GM12878 (cell line): Measurements from ENCODE around the gene ZNF512. TPM values are rescaled to one million over a fixed set of nuclear protein-coding genes. Genes with fewer than 3 reads are reported as not detected.

Experiments used
- BHLHE40 ChIP-seq, 2 experiments: fragments of 450-650 bp in 1 of 2; IDR thresholded peaks; 2 replicates each; pipeline ENCODE4 v1.6.1; 2011 to 2017; ENCODE audit warnings: low read depth in 2 of 2, borderline replicate concordance in 1 of 2, improper control_type of control experiment in 1 of 2, low read length in 1 of 2, mild to moderate bottlenecking in 1 of 2
- DPF2 ChIP-seq: fragments of 450-650 bp; IDR thresholded peaks from 2 replicates; pipeline ENCODE4 v1.6.1; 2017; ENCODE audit warnings: mild to moderate bottlenecking
- HDAC2 ChIP-seq: fragments of 200-600 bp; sonication (generic); IDR thresholded peaks from 2 replicates; pipeline ENCODE4 v1.6.1; 2017
- NR2C2 ChIP-seq: IDR thresholded peaks from 2 replicates; pipeline ENCODE4 v1.6.1; 2011; ENCODE audit warnings: borderline replicate concordance, low read depth; ENCODE audit not compliant: control insufficient read depth, insufficient read length
- PAX5 ChIP-seq: IDR thresholded peaks from 2 replicates; pipeline ENCODE4 v1.6.1; 2011; ENCODE audit warnings: low read depth, low read length, borderline replicate concordance
- RAD21 ChIP-seq: IDR thresholded peaks from 2 replicates; pipeline ENCODE4 v1.6.1; 2011; ENCODE audit warnings: mild to moderate bottlenecking, low read depth, low read length, moderate library complexity; ENCODE audit not compliant: insufficient read depth
- RBBP5 ChIP-seq: fragments of 200-600 bp; sonication (generic); conservative IDR thresholded peaks from 2 replicates; pipeline ENCODE4 v1.6.1; 2016
- SMAD1 ChIP-seq: fragments of 450-650 bp; IDR thresholded peaks from 2 replicates; pipeline ENCODE4 v1.6.1; 2018; ENCODE audit warnings: mild to moderate bottlenecking, low read depth; ENCODE audit not compliant: partially characterized antibody
- SMAD5 ChIP-seq: IDR thresholded peaks from 2 replicates; pipeline ENCODE4 v1.6.1; 2016; ENCODE audit warnings: antibody characterized with exemption, low read depth
- ZBED1 ChIP-seq: IDR thresholded peaks from 2 replicates; pipeline ENCODE4 v1.6.1; 2016; ENCODE audit warnings: borderline replicate concordance
- ZBTB40 ChIP-seq: fragments of 450-650 bp; IDR thresholded peaks from 2 replicates; pipeline ENCODE4 v1.6.1; 2016; ENCODE audit warnings: mild to moderate bottlenecking, moderate library complexity, borderline replicate concordance
- ZNF687 ChIP-seq: fragments of 450-650 bp; IDR thresholded peaks from 2 replicates; pipeline ENCODE4 v1.6.1; 2017; ENCODE audit warnings: mild to moderate bottlenecking, moderate library complexity
- polyA plus RNA-seq, 11 experiments: library from polyadenylated mRNA; depleted of rRNA in 4 of 11; unstranded in 6 of 11; stranded (reverse) in 5 of 11; fragments of >200 nt; fragmentation: Nextera tagmentation in 4 of 11; fragmentation: Illumina TruSeq in 1 of 11; extraction: Ambion mirVana in 4 of 11; extraction: Trizol in 1 of 11; gene quantifications; 1 replicate in 1 of 11; 2 replicates in 10 of 11; pipeline versions ENCODE4 v1.2.1 to v1.2.3, GENCODE V29; 2011 to 2016; ENCODE audit warnings: inconsistent platforms in 2 of 11, missing spikeins in 2 of 11, low read depth in 1 of 11
- total RNA-seq, 4 experiments: library from RNA; depleted of rRNA in 3 of 4; stranded (reverse); fragments of >200 nt in 3 of 4; fragmentation: Illumina TruSeq in 1 of 4; extraction: Trizol in 1 of 4; gene quantifications; 2 replicates each; pipeline versions ENCODE4 v1.2.1 to v1.2.3, GENCODE V29; 2013 to 2021
- TF ChIP-seq, protein P1 (sequence below): IDR thresholded peaks from 2 replicates; pipeline ENCODE4 v1.6.1; 2012; ENCODE audit warnings: low read depth, low read length, improper control_type of control experiment
- TF ChIP-seq, protein P2 (sequence below): IDR thresholded peaks from 2 replicates; pipeline ENCODE4 v1.6.1; 2012; ENCODE audit warnings: low read depth, low read length, improper control_type of control experiment
- TF ChIP-seq, protein P3 (sequence below), 3 experiments: IDR thresholded peaks in 2 of 3; conservative IDR thresholded peaks in 1 of 3; 2 replicates each; pipeline ENCODE4 v1.5.1; 2011; ENCODE audit warnings: low read depth in 3 of 3, low read length in 3 of 3, mild to moderate bottlenecking in 3 of 3, control low read depth in 2 of 3, moderate library complexity in 2 of 3, inconsistent platforms in 1 of 3, mixed read lengths in 1 of 3; ENCODE audit not compliant: control insufficient read depth in 2 of 3, insufficient read depth in 1 of 3; ENCODE audit errors: extremely low read depth in 1 of 3

ZNF512 gene
- total and polyA plus RNA-seq, 10 of the 15 experiments (the other 5 are each of a cell fraction or from before 2014, with no cell fraction given) = 14.1 to 61.9 (median 31.2) TPM

DNA sequence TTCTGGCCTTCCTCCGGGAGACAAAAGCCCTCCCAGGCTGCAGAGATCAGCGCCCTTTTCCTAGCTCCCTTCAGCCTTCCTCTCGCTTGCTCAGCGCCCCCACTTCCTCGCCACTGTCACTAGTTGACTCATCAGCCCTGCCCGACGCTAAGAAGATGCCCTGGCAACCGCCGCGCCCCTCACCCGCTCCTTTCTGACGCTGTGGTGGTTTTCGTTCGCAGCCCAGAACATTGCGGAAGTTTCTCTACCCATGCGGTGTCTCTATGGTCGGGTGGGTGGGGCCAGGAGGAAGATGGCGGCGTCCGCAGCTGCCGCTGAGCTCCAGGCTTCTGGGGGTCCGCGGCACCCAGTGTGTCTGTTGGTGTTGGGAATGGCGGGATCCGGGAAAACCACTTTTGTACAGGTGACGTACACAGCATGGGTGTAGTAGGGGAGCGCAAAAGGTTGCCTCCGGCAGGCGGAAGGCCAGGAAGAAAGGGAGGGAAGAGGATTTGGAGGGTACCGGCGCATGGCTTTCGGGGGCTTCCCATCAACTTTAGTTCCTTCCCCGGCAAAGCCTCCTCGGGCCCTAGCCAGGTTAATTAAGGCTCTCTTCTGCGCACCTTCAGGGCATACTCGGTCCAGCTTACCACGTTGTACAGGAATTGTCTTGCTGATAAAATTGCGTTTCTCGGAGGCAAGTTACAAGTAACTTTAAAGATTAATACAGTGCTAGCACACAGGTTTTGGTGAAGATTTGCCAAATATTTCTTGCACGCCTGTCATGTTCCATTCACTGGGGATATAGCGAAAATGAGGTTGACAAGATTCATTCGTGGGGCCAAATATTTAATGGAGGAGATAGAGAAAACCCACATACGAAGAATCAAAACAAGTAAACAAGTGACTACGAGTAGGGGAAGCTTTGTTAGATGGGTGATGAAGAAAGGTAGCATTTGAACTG is 46.2 kb downstream of the ZNF512 start, which contains the start of the genes CCDC121 and GPN1 (continued):
- TF ChIP-seq NR2C2 = no peak
- TF ChIP-seq BHLHE40 (IDR thresholded peaks at IDR 0.05; ENCODE audit: borderline replicate concordance in 1 of 2, low read depth in 2 of 2, low read length in 1 of 2) = peak; percentile 38 to 48; a peak in 3 of 4 replicates
- peak; percentile 73; the same call in 1 of the 2 replicates for TF ChIP-seq DPF2
- TF ChIP-seq, protein P1, sequence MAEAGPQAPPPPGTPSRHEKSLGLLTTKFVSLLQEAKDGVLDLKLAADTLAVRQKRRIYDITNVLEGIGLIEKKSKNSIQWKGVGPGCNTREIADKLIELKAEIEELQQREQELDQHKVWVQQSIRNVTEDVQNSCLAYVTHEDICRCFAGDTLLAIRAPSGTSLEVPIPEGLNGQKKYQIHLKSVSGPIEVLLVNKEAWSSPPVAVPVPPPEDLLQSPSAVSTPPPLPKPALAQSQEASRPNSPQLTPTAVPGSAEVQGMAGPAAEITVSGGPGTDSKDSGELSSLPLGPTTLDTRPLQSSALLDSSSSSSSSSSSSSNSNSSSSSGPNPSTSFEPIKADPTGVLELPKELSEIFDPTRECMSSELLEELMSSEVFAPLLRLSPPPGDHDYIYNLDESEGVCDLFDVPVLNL = no peak
- TF ChIP-seq RAD21 = no peak
- TF ChIP-seq RBBP5 = no peak
- peak; percentile 56 for TF ChIP-seq SMAD1
- no peak for TF ChIP-seq ZBED1
- no peak for TF ChIP-seq HDAC2
- TF ChIP-seq ZBTB40 = peak; percentile 86
- TF ChIP-seq, protein P2, sequence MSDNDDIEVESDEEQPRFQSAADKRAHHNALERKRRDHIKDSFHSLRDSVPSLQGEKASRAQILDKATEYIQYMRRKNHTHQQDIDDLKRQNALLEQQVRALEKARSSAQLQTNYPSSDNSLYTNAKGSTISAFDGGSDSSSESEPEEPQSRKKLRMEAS = peak; percentile 68
- TF ChIP-seq SMAD5 = peak; percentile 67; the same call in 1 of the 2 replicates
- TF ChIP-seq, protein P3, sequence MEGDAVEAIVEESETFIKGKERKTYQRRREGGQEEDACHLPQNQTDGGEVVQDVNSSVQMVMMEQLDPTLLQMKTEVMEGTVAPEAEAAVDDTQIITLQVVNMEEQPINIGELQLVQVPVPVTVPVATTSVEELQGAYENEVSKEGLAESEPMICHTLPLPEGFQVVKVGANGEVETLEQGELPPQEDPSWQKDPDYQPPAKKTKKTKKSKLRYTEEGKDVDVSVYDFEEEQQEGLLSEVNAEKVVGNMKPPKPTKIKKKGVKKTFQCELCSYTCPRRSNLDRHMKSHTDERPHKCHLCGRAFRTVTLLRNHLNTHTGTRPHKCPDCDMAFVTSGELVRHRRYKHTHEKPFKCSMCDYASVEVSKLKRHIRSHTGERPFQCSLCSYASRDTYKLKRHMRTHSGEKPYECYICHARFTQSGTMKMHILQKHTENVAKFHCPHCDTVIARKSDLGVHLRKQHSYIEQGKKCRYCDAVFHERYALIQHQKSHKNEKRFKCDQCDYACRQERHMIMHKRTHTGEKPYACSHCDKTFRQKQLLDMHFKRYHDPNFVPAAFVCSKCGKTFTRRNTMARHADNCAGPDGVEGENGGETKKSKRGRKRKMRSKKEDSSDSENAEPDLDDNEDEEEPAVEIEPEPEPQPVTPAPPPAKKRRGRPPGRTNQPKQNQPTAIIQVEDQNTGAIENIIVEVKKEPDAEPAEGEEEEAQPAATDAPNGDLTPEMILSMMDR (IDR thresholded peaks at IDR 0.05 in 2 of 3, conservative IDR thresholded peaks at IDR 0.05 in 1 of 3; ENCODE audit: control insufficient read depth in 2 of 3, extremely low read depth in 1 of 3, insufficient read depth in 1 of 3, low read depth in 3 of 3, low read length in 3 of 3) = no peak
- peak; percentile 61; the same call in 1 of the 2 replicates for TF ChIP-seq PAX5
- TF ChIP-seq ZNF687 = no peak
